GM23338 (cell line): ENCODE results near the gene EMILIN3.
A peak's percentile ranks its signal among the peaks of the same experiment; 100 is the strongest.

Experiments used
- CREB1 ChIP-seq: fragments of 250-450 bp; sonication (Bioruptor Pico); IDR thresholded peaks from 2 replicates; pipeline ENCODE4 v1.5.0; 2020; ENCODE audit warnings: low read depth, mild to moderate bottlenecking, moderate library complexity
- EZH2 ChIP-seq: fragments of 200-600 bp; sonication (generic); IDR thresholded peaks from one replicate; pipeline ENCODE4 v1.8.0; 2017; ENCODE audit warnings: antibody characterized with exemption, mild to moderate bottlenecking, low read depth; ENCODE audit not compliant: unreplicated experiment
- EZH2phosphoT487 ChIP-seq: fragments of 200-600 bp; sonication (generic); IDR thresholded peaks from one replicate; pipeline ENCODE4 v1.8.1; 2018; ENCODE audit warnings: antibody characterized with exemption; ENCODE audit not compliant: unreplicated experiment
- JUNB ChIP-seq: IDR thresholded peaks from one replicate; pipeline ENCODE4 v1.6.1; 2016; ENCODE audit warnings: antibody characterized with exemption; ENCODE audit not compliant: unreplicated experiment
- NANOG ChIP-seq: IDR thresholded peaks from 2 replicates; pipeline ENCODE4 v1.6.1; 2016; ENCODE audit warnings: antibody characterized with exemption, borderline replicate concordance
- POLR2AphosphoS5 ChIP-seq: IDR thresholded peaks from 2 replicates; pipeline ENCODE4 v1.6.1; 2016; ENCODE audit warnings: antibody characterized with exemption, low read depth
- ZNF114 ChIP-seq: fragments of 250-450 bp; sonication (Bioruptor Pico); IDR thresholded peaks from 2 replicates; pipeline ENCODE4 v1.5.0; 2020; ENCODE audit warnings: mild to moderate bottlenecking, moderate library complexity
- TF ChIP-seq, protein P1 (sequence below), 2 experiments: fragments of 200-600 bp in 1 of 2; sonication (generic) in 1 of 2; conservative IDR thresholded peaks; 2 replicates each; pipeline versions ENCODE4 v1.5.1 to v1.6.1; 2016 to 2017; ENCODE audit warnings: antibody characterized with exemption in 2 of 2, low read depth in 2 of 2, mild to moderate bottlenecking in 2 of 2, moderate library complexity in 1 of 2
- TF ChIP-seq, protein P2 (sequence below): IDR thresholded peaks from one replicate; pipeline ENCODE4 v1.6.1; 2018; ENCODE audit warnings: antibody characterized with exemption; ENCODE audit not compliant: unreplicated experiment
- TF ChIP-seq, protein P3 (sequence below): IDR thresholded peaks from 2 replicates; pipeline ENCODE4 v1.6.1; 2016; ENCODE audit warnings: antibody characterized with exemption

- TF ChIP-seq, protein P1, sequence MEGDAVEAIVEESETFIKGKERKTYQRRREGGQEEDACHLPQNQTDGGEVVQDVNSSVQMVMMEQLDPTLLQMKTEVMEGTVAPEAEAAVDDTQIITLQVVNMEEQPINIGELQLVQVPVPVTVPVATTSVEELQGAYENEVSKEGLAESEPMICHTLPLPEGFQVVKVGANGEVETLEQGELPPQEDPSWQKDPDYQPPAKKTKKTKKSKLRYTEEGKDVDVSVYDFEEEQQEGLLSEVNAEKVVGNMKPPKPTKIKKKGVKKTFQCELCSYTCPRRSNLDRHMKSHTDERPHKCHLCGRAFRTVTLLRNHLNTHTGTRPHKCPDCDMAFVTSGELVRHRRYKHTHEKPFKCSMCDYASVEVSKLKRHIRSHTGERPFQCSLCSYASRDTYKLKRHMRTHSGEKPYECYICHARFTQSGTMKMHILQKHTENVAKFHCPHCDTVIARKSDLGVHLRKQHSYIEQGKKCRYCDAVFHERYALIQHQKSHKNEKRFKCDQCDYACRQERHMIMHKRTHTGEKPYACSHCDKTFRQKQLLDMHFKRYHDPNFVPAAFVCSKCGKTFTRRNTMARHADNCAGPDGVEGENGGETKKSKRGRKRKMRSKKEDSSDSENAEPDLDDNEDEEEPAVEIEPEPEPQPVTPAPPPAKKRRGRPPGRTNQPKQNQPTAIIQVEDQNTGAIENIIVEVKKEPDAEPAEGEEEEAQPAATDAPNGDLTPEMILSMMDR (conservative IDR thresholded peaks at IDR 0.05; ENCODE audit: low read depth in 2 of 2), result no peak
- TF ChIP-seq, protein P2, sequence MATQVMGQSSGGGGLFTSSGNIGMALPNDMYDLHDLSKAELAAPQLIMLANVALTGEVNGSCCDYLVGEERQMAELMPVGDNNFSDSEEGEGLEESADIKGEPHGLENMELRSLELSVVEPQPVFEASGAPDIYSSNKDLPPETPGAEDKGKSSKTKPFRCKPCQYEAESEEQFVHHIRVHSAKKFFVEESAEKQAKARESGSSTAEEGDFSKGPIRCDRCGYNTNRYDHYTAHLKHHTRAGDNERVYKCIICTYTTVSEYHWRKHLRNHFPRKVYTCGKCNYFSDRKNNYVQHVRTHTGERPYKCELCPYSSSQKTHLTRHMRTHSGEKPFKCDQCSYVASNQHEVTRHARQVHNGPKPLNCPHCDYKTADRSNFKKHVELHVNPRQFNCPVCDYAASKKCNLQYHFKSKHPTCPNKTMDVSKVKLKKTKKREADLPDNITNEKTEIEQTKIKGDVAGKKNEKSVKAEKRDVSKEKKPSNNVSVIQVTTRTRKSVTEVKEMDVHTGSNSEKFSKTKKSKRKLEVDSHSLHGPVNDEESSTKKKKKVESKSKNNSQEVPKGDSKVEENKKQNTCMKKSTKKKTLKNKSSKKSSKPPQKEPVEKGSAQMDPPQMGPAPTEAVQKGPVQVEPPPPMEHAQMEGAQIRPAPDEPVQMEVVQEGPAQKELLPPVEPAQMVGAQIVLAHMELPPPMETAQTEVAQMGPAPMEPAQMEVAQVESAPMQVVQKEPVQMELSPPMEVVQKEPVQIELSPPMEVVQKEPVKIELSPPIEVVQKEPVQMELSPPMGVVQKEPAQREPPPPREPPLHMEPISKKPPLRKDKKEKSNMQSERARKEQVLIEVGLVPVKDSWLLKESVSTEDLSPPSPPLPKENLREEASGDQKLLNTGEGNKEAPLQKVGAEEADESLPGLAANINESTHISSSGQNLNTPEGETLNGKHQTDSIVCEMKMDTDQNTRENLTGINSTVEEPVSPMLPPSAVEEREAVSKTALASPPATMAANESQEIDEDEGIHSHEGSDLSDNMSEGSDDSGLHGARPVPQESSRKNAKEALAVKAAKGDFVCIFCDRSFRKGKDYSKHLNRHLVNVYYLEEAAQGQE, result no peak
- TF ChIP-seq EZH2 (peak; percentile 46), ZNF114 (CRISPR knock-in tag) (no peak), POLR2AphosphoS5 (no peak), JUNB (no peak), EZH2phosphoT487 (no peak), CREB1 (CRISPR knock-in tag) (no peak), NANOG (no peak)
- TF ChIP-seq, protein P3, sequence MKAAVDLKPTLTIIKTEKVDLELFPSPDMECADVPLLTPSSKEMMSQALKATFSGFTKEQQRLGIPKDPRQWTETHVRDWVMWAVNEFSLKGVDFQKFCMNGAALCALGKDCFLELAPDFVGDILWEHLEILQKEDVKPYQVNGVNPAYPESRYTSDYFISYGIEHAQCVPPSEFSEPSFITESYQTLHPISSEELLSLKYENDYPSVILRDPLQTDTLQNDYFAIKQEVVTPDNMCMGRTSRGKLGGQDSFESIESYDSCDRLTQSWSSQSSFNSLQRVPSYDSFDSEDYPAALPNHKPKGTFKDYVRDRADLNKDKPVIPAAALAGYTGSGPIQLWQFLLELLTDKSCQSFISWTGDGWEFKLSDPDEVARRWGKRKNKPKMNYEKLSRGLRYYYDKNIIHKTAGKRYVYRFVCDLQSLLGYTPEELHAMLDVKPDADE, result no peak
Observed at GRCh38 chr20:41365777-41366545, 657 bp downstream of the EMILIN3 start.
